Measurements from ENCODE around the gene LGALS7B.

- TF ChIP-seq POLR2A (IDR thresholded peaks at IDR 0.05; ENCODE audit: low read depth, low read length) (no peak), POLR2AphosphoS5 (IDR thresholded peaks at IDR 0.05; ENCODE audit: low read depth, low read length) (no peak)
Observed at GRCh38 chr19:38834104-38834490, 45.1 kb downstream of the LGALS7B start.
